Smooth muscle cell (in vitro differentiated cells): ENCODE results near the gene EEF2KMT. TPM values are rescaled to one million over a fixed set of nuclear protein-coding genes. Genes with fewer than 3 reads are reported as not detected.

Experiments used
- DNase-seq: peaks from one replicate; lab custom pipeline; 2025; ENCODE audit not compliant: unreplicated experiment; lab: John Stamatoyannopoulos, UW
- H2AFZ ChIP-seq: fragments of 200-600 bp; sonication (generic); 2 replicates; pipeline ENCODE4 v1.6.0; 2016; ENCODE audit warnings: antibody characterized with exemption, low read depth, mild to moderate bottlenecking
- H3F3A ChIP-seq: fragments of 200-600 bp; sonication (generic); 2 replicates; pipeline ENCODE4 v1.6.0; 2017; ENCODE audit warnings: antibody characterized with exemption, low read depth
- H3K27ac ChIP-seq: fragments of 200-600 bp; sonication (generic); 2 replicates; pipeline ENCODE4 v1.5.1; 2016; ENCODE audit warnings: low read depth, mild to moderate bottlenecking
- H3K27me3 ChIP-seq: fragments of 200-600 bp; sonication (generic); 2 replicates; pipeline ENCODE4 v1.6.1; 2016; ENCODE audit warnings: low read depth, mild to moderate bottlenecking
- H3K36me3 ChIP-seq: fragments of 200-600 bp; sonication (generic); 2 replicates; pipeline ENCODE4 v1.5.1; 2016; ENCODE audit warnings: low read depth
- H3K4me1 ChIP-seq: fragments of 200-600 bp; sonication (generic); 2 replicates; pipeline ENCODE4 v1.5.1; 2016; ENCODE audit warnings: low read depth
- H3K4me2 ChIP-seq: fragments of 200-600 bp; sonication (generic); 2 replicates; pipeline ENCODE4 v1.6.0; 2016; ENCODE audit warnings: mild to moderate bottlenecking
- H3K4me3 ChIP-seq: fragments of 200-600 bp; sonication (generic); 2 replicates; pipeline ENCODE4 v1.5.1; 2016; ENCODE audit warnings: mild to moderate bottlenecking
- H3K79me2 ChIP-seq: fragments of 200-600 bp; sonication (generic); 2 replicates; pipeline ENCODE4 v1.6.0; 2016; ENCODE audit warnings: low read depth, mild to moderate bottlenecking
- H3K9ac ChIP-seq: fragments of 200-600 bp; sonication (generic); 2 replicates; pipeline ENCODE4 v1.6.0; 2016; ENCODE audit warnings: low read depth
- H3K9me3 ChIP-seq: fragments of 200-600 bp; sonication (generic); replicated peaks from 2 replicates; pipeline ENCODE4 v1.5.1; 2016; ENCODE audit warnings: low read depth
- H4K20me1 ChIP-seq: fragments of 200-600 bp; sonication (generic); 2 replicates; pipeline ENCODE4 v1.6.0; 2016; ENCODE audit warnings: low read depth
- WGBS: methylation state at CpG from one replicate; pipeline ENCODE4 v1.1.7; 2016; ENCODE audit warnings: low lambda C conversion rate; 5-methylcytosine and 5-hydroxymethylcytosine counted together
- polyA plus RNA-seq: library from polyadenylated mRNA; unstranded; fragments of >200 nt; fragmentation: Nextera tagmentation; extraction: Ambion mirVana; gene quantifications from 2 replicates; pipeline ENCODE4 v1.2.1, GENCODE V29; 2016
- total RNA-seq: library from RNA; depleted of rRNA; stranded (reverse); fragments of >200 nt; gene quantifications from 2 replicates; pipeline ENCODE4 v1.2.3, GENCODE V29; 2014
- TF ChIP-seq, protein P1 (sequence below): fragments of 200-600 bp; sonication (generic); IDR thresholded peaks from 2 replicates; pipeline ENCODE4 v1.5.1; 2017; ENCODE audit warnings: borderline replicate concordance, mild to moderate bottlenecking, antibody characterized with exemption; ENCODE audit not compliant: insufficient read depth, poor library complexity, severe bottlenecking

EEF2KMT gene
- total and polyA plus RNA-seq, 2 experiments from 2014 or later, result 6.2 to 9.9 TPM

DNA sequence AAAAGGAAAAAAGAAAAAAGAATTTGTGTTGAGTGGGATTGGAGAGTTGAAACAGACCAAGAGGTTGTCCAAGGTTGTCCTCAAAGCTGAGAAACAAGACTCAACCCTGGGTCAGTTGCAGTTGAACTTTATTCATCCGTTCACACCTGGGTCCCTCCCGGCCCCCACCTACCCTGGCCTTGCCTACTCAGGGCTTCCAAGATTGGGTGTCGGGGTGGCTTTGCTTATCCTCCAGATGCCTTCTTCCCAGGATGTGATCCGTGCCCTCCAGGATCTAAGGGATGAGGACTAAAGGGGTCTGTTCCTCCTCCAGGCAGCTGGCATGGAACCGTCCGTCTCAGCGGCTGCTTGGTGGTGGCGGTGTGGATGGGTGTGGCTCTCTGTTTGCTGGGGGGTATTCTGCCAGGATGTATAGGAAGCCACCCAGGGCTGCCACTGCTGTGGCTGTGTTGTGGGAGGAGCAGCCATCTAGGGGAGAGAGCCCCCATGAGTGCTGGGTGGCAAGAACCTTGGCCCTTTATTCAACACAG lies 53.5 kb downstream of the EEF2KMT start:
- no peak for DNase-seq
- H3K4me3 ChIP-seq, result no peak overlapping the region
- peaks cover 3% of the 10 kb centered on the region for H4K20me1 ChIP-seq
- TF ChIP-seq, protein P1, sequence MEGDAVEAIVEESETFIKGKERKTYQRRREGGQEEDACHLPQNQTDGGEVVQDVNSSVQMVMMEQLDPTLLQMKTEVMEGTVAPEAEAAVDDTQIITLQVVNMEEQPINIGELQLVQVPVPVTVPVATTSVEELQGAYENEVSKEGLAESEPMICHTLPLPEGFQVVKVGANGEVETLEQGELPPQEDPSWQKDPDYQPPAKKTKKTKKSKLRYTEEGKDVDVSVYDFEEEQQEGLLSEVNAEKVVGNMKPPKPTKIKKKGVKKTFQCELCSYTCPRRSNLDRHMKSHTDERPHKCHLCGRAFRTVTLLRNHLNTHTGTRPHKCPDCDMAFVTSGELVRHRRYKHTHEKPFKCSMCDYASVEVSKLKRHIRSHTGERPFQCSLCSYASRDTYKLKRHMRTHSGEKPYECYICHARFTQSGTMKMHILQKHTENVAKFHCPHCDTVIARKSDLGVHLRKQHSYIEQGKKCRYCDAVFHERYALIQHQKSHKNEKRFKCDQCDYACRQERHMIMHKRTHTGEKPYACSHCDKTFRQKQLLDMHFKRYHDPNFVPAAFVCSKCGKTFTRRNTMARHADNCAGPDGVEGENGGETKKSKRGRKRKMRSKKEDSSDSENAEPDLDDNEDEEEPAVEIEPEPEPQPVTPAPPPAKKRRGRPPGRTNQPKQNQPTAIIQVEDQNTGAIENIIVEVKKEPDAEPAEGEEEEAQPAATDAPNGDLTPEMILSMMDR, result no peak
- H3K9ac ChIP-seq, result no peak overlapping the region
- no peaks in the 10 kb centered on the region for H3K27me3 ChIP-seq
- no peak overlapping the region for H3K27ac ChIP-seq
- H3K9me3 ChIP-seq, result no peaks in the 10 kb centered on the region
- no peaks in the 10 kb centered on the region for H3K79me2 ChIP-seq
- H2AFZ ChIP-seq, result no peak overlapping the region
- no peaks in the 10 kb centered on the region for H3F3A ChIP-seq
- 96% methylated on average over 8 of the region's 8 CpGs for WGBS
- H3K4me1 ChIP-seq, result no peaks in the 10 kb centered on the region
- no peak overlapping the region for H3K4me2 ChIP-seq
- no peaks in the 10 kb centered on the region for H3K36me3 ChIP-seq

DNA sequence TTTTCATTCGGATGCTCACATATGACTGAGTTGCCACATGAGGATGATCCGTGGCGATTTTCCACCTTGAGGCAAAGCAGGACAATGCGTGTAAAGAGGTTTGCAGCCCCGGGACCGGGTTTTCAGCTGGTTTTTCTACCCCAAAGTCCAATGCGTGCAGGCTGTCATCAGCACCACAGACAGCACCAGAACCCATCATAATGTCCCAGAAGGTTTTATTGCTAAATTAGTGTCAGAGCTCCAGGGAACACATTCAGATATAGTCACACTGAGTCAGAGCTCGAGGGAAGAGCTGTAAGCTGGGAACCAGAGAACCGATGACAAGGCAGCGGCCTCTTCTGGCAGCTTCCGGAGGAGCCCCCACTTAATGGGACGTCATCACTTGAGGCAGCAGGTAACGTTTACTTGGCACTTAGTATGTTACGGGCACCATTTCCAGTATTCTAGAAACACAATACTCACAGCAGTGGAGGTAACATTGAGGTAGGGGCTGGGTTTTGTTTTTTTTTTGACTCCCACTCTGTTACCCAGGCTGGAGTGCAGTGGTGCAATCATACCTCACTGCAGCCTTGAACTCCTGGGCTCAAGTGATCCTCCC lies 54.9 kb downstream of the EEF2KMT start:
- no peak overlapping the region for H2AFZ ChIP-seq
- TF ChIP-seq, protein P1, result peak; percentile 11
- no peaks in the 10 kb centered on the region for H3F3A ChIP-seq
- H3K4me3 ChIP-seq, result no peak overlapping the region
- H4K20me1 ChIP-seq, result peaks cover 3% of the 10 kb centered on the region
- no peaks in the 10 kb centered on the region for H3K4me1 ChIP-seq
- H3K27ac ChIP-seq, result no peak overlapping the region
- no peaks in the 10 kb centered on the region for H3K79me2 ChIP-seq
- no peak for DNase-seq
- no peaks in the 10 kb centered on the region for H3K36me3 ChIP-seq
- no peaks in the 10 kb centered on the region for H3K9me3 ChIP-seq
- WGBS, result 62% methylated on average over 14 of the region's 14 CpGs
- H3K4me2 ChIP-seq, result no peak overlapping the region
- H3K9ac ChIP-seq, result no peak overlapping the region
- H3K27me3 ChIP-seq, result no peaks in the 10 kb centered on the region

DNA sequence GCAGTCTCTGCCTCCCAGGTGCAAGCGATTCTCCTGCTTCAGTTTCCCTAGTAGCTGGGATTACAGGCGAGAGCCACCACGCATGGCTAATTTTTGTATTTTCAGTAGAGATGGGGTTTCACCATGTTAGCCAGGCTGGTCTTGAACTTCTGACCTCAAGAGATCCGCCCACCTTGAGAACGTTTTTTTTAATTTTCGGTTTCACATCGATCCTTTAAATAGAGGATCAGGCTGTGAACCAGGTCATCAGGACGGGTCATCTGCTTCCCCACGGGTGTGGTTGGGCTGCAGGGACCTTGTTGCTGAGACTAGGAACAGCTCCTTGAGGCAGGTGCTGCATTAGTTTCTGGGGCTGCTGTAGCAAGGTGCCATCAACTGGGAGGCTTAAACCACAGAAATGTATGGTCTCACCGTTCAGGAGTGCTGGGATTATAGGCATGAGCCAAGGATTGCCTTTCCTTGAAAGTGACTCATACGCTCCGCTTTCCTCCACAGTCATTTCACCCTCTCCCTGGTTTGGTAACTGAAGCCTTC lies 55.9 kb downstream of the EEF2KMT start:
- 74% methylated on average over 12 of the region's 12 CpGs for WGBS
- no peak for DNase-seq
- Histone ChIP-seq H3K9ac (no peak overlapping the region), H3K27me3 (no peaks in the 10 kb centered on the region), H3K79me2 (no peaks in the 10 kb centered on the region), H3K36me3 (no peaks in the 10 kb centered on the region), H3K4me1 (no peaks in the 10 kb centered on the region), H3F3A (no peaks in the 10 kb centered on the region), H2AFZ (no peak overlapping the region), H3K9me3 (no peaks in the 10 kb centered on the region), H3K27ac (no peak overlapping the region), H3K4me2 (peak overlapping the region; percentile 45), H3K4me3 (no peak overlapping the region), H4K20me1 (peaks cover 3% of the 10 kb centered on the region)
- TF ChIP-seq, protein P1, result no peak

GRCh38 chr16:5040451-5040850 lies 57.1 kb downstream of the EEF2KMT start:
- Histone ChIP-seq H3K4me3 (no peak overlapping the region), H3K27ac (no peak overlapping the region), H3K9me3 (no peaks in the 10 kb centered on the region), H2AFZ (no peak overlapping the region), H3K9ac (no peak overlapping the region), H3K4me1 (no peaks in the 10 kb centered on the region), H3K36me3 (no peaks in the 10 kb centered on the region), H3K79me2 (no peaks in the 10 kb centered on the region), H3K27me3 (no peaks in the 10 kb centered on the region), H3F3A (no peaks in the 10 kb centered on the region), H4K20me1 (peaks cover 3% of the 10 kb centered on the region), H3K4me2 (no peak overlapping the region)
- 51% methylated on average over 7 of the region's 7 CpGs for WGBS
- TF ChIP-seq, protein P1, result no peak
- no peak for DNase-seq
